Liver (tissue), 9 donors: ENCODE measurements around the gene ARL4D. TPM values are rescaled to one million over a fixed set of nuclear protein-coding genes. Genes with fewer than 3 reads are reported as not detected.
"Not testable (repeated sequence)": the region's sequence is repeated elsewhere in the genome, so short reads cannot be mapped to it uniquely, and the experiment has no call there.

Experiments
- DNase-seq: peaks from one replicate; pipeline ENCODE4 v3.0.0-alpha.2; 2017; ENCODE audit warnings: low spot score
- H3K27ac ChIP-seq, 2 donors: one replicate each; pipeline ENCODE4 v1.7.0; 2013; ENCODE audit warnings: inconsistent platforms in 2 of 2, low read length in 2 of 2, control low read depth in 1 of 2, low read depth in 1 of 2, mild to moderate bottlenecking in 1 of 2
- H3K27me3 ChIP-seq, 4 donors: one replicate each; pipeline versions ENCODE4 v1.6.1 to v1.7.0; 2013; ENCODE audit warnings: low read length in 3 of 4, inconsistent platforms in 1 of 4, mild to moderate bottlenecking in 1 of 4, moderate library complexity in 1 of 4; ENCODE audit not compliant: control insufficient read depth in 4 of 4, insufficient read depth in 4 of 4
- H3K36me3 ChIP-seq, 4 donors: one replicate each; pipeline versions ENCODE4 v1.6.1 to v1.7.0; 2013; ENCODE audit warnings: low read length in 3 of 4, mild to moderate bottlenecking in 3 of 4, low read depth in 1 of 4, moderate library complexity in 1 of 4; ENCODE audit not compliant: control insufficient read depth in 4 of 4, insufficient read depth in 3 of 4
- H3K4me1 ChIP-seq, 4 donors: one replicate each; pipeline versions ENCODE4 v1.6.1 to v1.7.0; 2013; ENCODE audit warnings: low read length in 3 of 4, mild to moderate bottlenecking in 3 of 4, moderate library complexity in 1 of 4; ENCODE audit not compliant: control insufficient read depth in 4 of 4, insufficient read depth in 4 of 4
- H3K4me3 ChIP-seq, 3 donors: one replicate each; pipeline versions ENCODE4 v1.6.1 to v1.7.0; 2013; ENCODE audit warnings: low read length in 3 of 3, control low read depth in 1 of 3, low read depth in 1 of 3, mild to moderate bottlenecking in 1 of 3
- H3K9ac ChIP-seq, 2 donors: one replicate each; pipeline ENCODE4 v1.7.0; 2013; ENCODE audit warnings: low read length in 2 of 2, mild to moderate bottlenecking in 2 of 2, moderate library complexity in 2 of 2, control low read depth in 1 of 2, low read depth in 1 of 2
- H3K9me3 ChIP-seq, 4 donors: one replicate each; pipeline versions ENCODE4 v1.6.1 to v1.7.0; 2013; ENCODE audit warnings: low read length in 3 of 4; ENCODE audit not compliant: control insufficient read depth in 4 of 4
- EGR1 ChIP-seq, 2 donors: IDR thresholded peaks; 2 replicates each; pipeline ENCODE4 v1.6.1; 2016 to 2018; ENCODE audit warnings: antibody characterized with exemption in 2 of 2, low read depth in 2 of 2
- FOXA1 ChIP-seq: IDR thresholded peaks from 2 replicates; pipeline ENCODE4 v1.6.1; 2016; ENCODE audit warnings: antibody characterized with exemption
- FOXA2 ChIP-seq: IDR thresholded peaks from 2 replicates; pipeline ENCODE4 v1.6.1; 2016; ENCODE audit warnings: antibody characterized with exemption
- GABPA ChIP-seq, 2 donors: IDR thresholded peaks in 1 of 2; conservative IDR thresholded peaks in 1 of 2; 2 replicates each; pipeline ENCODE4 v1.6.1; 2016; ENCODE audit warnings: antibody characterized with exemption in 2 of 2, mild to moderate bottlenecking in 1 of 2, moderate library complexity in 1 of 2
- HNF4A ChIP-seq, 2 donors: conservative IDR thresholded peaks; 2 replicates each; pipeline ENCODE4 v1.6.1; 2016; ENCODE audit warnings: antibody characterized with exemption in 2 of 2, mild to moderate bottlenecking in 2 of 2
- HNF4G ChIP-seq: IDR thresholded peaks from 2 replicates; pipeline ENCODE4 v1.6.1; 2016; ENCODE audit warnings: antibody characterized with exemption
- JUND ChIP-seq, 2 donors: IDR thresholded peaks; 2 replicates each; pipeline ENCODE4 v1.6.1; 2016; ENCODE audit warnings: antibody characterized with exemption in 2 of 2
- NR2F2 ChIP-seq: IDR thresholded peaks from 2 replicates; pipeline ENCODE4 v1.6.1; 2016; ENCODE audit warnings: antibody characterized with exemption
- RAD21 ChIP-seq, 2 donors: IDR thresholded peaks; 2 replicates each; pipeline ENCODE4 v1.6.1; 2016; ENCODE audit warnings: antibody characterized with exemption in 2 of 2, mild to moderate bottlenecking in 2 of 2
- RXRA ChIP-seq, 2 donors: IDR thresholded peaks; 2 replicates each; pipeline ENCODE4 v1.6.1; 2017 to 2018; ENCODE audit warnings: antibody characterized with exemption in 2 of 2, mild to moderate bottlenecking in 1 of 2
- SP1 ChIP-seq: IDR thresholded peaks from 2 replicates; pipeline ENCODE4 v1.6.1; 2018; ENCODE audit warnings: antibody characterized with exemption, mild to moderate bottlenecking
- TAF1 ChIP-seq: conservative IDR thresholded peaks from 2 replicates; pipeline ENCODE4 v1.6.1; 2016; ENCODE audit warnings: antibody characterized with exemption, mild to moderate bottlenecking
- YY1 ChIP-seq: IDR thresholded peaks from 2 replicates; pipeline ENCODE4 v1.6.1; 2016; ENCODE audit warnings: antibody characterized with exemption, mild to moderate bottlenecking
- WGBS: extraction: QIAGEN DNeasy Blood & Tissue Kit; methylation state at CpG from one replicate; pipeline ENCODE4 v1.1.7; 2013; 5-methylcytosine and 5-hydroxymethylcytosine counted together
- polyA plus RNA-seq, 2 donors: library from polyadenylated mRNA; stranded (reverse) in 1 of 2; unstranded in 1 of 2; fragments of 200-250 nt in 1 of 2; fragments of >200 nt in 1 of 2; fragmentation: Nextera tagmentation in 1 of 2; extraction: Ambion mirVana in 1 of 2; gene quantifications; one replicate each; pipeline versions ENCODE4 v1.2.1 to v1.2.3, GENCODE V29; 2013 to 2015
- total RNA-seq, 2 donors: library from RNA; depleted of rRNA; stranded (reverse); fragments of >200 nt; gene quantifications; one replicate each; pipeline ENCODE4 v1.2.3, GENCODE V29; 2014
- TF ChIP-seq, protein P1 (sequence below): IDR thresholded peaks from 2 replicates; pipeline ENCODE4 v1.6.1; 2016; ENCODE audit warnings: antibody characterized with exemption
- TF ChIP-seq, protein P2 (sequence below): IDR thresholded peaks from 2 replicates; pipeline ENCODE4 v1.6.1; 2016; ENCODE audit warnings: antibody characterized with exemption, mild to moderate bottlenecking
- TF ChIP-seq, protein P3 (sequence below): IDR thresholded peaks from 2 replicates; pipeline ENCODE4 v1.6.1; 2016; ENCODE audit warnings: antibody characterized with exemption
- TF ChIP-seq, protein P4 (sequence below): fragments of 150-350 bp; IDR thresholded peaks from 2 replicates; pipeline ENCODE4 v1.5.1; 2017; ENCODE audit warnings: improper control_type of control experiment, low read depth, low read length; ENCODE audit not compliant: missing input control
- donor health status: healthy.
- donor health status: healthy.
- donor health status: healthy.
- donor health status: healthy.
- donor health status: healthy.

ARL4D gene
- total and polyA plus RNA-seq, 4 donors = 13.6 to 39.2 (median 17.6) TPM

DNA sequence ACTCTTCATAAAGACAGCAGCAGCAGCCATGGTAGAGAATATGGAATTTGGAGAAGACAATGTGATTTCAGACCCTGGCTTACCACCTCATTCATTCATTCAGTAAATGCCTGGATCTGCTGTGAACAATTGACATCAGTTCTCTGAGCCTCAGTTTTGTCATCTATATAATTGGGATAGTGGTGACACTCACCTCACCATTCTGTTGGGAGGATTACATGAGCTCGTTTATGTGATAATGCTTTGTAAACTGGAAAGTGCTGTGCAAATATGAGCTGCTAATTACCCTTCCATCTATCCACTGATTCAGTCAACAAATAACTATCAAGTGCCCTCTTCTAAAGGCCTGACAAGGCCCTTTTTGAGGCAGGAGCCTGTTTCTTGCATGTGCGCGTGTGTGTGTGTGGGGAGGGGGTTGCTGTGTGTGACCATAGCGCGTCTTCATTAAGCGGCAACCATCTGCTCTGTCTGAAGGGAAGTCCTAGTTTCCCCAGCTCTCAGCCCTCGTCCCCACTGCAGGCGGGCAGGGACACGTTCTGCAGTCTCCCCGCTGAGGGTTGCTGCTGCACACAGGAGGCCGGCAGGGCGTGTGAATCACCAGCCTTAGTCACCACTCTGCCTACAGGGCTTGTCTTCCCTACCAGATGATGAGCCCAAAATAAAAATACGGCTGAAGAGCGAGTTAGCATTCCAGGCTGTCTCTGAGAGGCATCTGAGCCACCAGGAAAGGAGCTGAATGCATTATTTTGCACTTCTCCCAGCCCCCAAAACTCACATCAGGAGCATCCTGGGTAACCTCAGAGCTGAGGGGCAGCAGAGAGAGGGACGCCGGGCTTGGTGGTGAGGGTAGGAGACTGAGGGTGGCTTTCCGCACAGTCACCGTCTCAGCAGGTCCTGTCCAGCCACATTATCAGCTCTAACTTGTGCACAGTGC is 19.9 kb downstream of the ARL4D start:
- H3K27ac ChIP-seq = no peak overlapping the region
- H3K4me1 ChIP-seq = no peaks in the 10 kb centered on the region
- no peak overlapping the region for H3K9ac ChIP-seq
- no peak for DNase-seq
- 85% methylated on average over 18 of the region's 18 CpGs for WGBS
- no peaks in the 10 kb centered on the region for H3K27me3 ChIP-seq
- H3K9me3 ChIP-seq = no peaks in the 10 kb centered on the region
- TF ChIP-seq FOXA1 (no peak), YY1 (no peak), SP1 (no peak), EGR1 (IDR thresholded peaks at IDR 0.05; ENCODE audit: low read depth in 2 of 2) (no peak), HNF4G (no peak), TAF1 (no peak), RXRA (IDR thresholded peaks at IDR 0.05) (no peak), FOXA2 (no peak), NR2F2 (no peak), JUND (IDR thresholded peaks at IDR 0.05) (no peak), RAD21 (IDR thresholded peaks at IDR 0.05) (no peak), HNF4A (conservative IDR thresholded peaks at IDR 0.05) (no peak), GABPA (IDR thresholded peaks at IDR 0.05 in 1 of 2, conservative IDR thresholded peaks at IDR 0.05 in 1 of 2) (no peak)
- TF ChIP-seq, protein P1, sequence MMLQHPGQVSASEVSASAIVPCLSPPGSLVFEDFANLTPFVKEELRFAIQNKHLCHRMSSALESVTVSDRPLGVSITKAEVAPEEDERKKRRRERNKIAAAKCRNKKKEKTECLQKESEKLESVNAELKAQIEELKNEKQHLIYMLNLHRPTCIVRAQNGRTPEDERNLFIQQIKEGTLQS = no peak
- TF ChIP-seq, protein P2, sequence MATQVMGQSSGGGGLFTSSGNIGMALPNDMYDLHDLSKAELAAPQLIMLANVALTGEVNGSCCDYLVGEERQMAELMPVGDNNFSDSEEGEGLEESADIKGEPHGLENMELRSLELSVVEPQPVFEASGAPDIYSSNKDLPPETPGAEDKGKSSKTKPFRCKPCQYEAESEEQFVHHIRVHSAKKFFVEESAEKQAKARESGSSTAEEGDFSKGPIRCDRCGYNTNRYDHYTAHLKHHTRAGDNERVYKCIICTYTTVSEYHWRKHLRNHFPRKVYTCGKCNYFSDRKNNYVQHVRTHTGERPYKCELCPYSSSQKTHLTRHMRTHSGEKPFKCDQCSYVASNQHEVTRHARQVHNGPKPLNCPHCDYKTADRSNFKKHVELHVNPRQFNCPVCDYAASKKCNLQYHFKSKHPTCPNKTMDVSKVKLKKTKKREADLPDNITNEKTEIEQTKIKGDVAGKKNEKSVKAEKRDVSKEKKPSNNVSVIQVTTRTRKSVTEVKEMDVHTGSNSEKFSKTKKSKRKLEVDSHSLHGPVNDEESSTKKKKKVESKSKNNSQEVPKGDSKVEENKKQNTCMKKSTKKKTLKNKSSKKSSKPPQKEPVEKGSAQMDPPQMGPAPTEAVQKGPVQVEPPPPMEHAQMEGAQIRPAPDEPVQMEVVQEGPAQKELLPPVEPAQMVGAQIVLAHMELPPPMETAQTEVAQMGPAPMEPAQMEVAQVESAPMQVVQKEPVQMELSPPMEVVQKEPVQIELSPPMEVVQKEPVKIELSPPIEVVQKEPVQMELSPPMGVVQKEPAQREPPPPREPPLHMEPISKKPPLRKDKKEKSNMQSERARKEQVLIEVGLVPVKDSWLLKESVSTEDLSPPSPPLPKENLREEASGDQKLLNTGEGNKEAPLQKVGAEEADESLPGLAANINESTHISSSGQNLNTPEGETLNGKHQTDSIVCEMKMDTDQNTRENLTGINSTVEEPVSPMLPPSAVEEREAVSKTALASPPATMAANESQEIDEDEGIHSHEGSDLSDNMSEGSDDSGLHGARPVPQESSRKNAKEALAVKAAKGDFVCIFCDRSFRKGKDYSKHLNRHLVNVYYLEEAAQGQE = no peak
- TF ChIP-seq, protein P3, sequence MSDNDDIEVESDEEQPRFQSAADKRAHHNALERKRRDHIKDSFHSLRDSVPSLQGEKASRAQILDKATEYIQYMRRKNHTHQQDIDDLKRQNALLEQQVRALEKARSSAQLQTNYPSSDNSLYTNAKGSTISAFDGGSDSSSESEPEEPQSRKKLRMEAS = no peak
- TF ChIP-seq, protein P4, sequence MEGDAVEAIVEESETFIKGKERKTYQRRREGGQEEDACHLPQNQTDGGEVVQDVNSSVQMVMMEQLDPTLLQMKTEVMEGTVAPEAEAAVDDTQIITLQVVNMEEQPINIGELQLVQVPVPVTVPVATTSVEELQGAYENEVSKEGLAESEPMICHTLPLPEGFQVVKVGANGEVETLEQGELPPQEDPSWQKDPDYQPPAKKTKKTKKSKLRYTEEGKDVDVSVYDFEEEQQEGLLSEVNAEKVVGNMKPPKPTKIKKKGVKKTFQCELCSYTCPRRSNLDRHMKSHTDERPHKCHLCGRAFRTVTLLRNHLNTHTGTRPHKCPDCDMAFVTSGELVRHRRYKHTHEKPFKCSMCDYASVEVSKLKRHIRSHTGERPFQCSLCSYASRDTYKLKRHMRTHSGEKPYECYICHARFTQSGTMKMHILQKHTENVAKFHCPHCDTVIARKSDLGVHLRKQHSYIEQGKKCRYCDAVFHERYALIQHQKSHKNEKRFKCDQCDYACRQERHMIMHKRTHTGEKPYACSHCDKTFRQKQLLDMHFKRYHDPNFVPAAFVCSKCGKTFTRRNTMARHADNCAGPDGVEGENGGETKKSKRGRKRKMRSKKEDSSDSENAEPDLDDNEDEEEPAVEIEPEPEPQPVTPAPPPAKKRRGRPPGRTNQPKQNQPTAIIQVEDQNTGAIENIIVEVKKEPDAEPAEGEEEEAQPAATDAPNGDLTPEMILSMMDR = no peak
- H3K4me3 ChIP-seq = no peak overlapping the region
- no peaks in the 10 kb centered on the region for H3K36me3 ChIP-seq

DNA sequence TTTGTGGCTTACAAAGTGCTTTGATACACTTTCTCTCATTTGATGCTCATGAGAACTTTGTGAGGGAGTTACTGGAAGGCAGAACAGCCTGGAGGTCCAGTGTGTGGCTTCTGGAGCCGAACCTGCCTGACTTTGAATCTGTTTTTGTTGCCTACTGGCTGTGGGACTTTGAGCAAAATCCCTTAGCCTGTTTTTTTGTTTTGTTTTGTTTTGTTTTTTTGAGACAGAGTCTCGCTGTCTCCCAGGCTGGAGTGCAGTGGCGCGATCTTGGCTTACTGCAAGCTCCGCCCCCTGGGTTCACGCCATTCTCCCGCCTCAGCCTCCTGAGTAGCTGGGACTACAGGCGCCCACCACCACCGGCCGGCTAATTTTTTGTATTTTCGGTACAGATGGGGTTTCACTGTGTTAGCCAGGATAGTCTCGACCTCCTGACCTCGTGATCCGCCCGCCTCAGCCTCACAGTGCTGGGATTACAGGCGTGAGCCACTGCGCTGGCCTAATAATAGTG is 20.6 kb downstream of the ARL4D start:
- H3K27me3 ChIP-seq, DNase-seq, H3K9me3 ChIP-seq, H3K36me3 ChIP-seq, H3K9ac ChIP-seq, H3K27ac ChIP-seq, H3K4me3 ChIP-seq, H3K4me1 ChIP-seq: not testable (repeated sequence)
- 96% methylated on average over 17 of the region's 17 CpGs for WGBS
